ENCODE data around the gene NPAS2. TPM values are rescaled to one million over a fixed set of nuclear protein-coding genes. Genes with fewer than 3 reads are reported as not detected.
A peak's percentile ranks its signal among the peaks of the same experiment; 100 is the strongest.

NPAS2 gene
- total RNA-seq, 1 experiment from 2014 or later = 12.3 TPM

- CTCF ChIA-PET = no interaction called here
- Mint-ChIP-seq H3K36me3 (ENCODE audit: insufficient read depth, unreplicated experiment) (peaks cover 11% of the 10 kb centered on the region), H3K27me3 (ENCODE audit: insufficient read depth, unreplicated experiment) (no peaks in the 10 kb centered on the region), H3K9me3 (ENCODE audit: unreplicated experiment) (no peaks in the 10 kb centered on the region), H3K4me3 (ENCODE audit: unreplicated experiment) (no peak overlapping the region), H3K4me1 (ENCODE audit: insufficient read depth, unreplicated experiment) (peaks cover 9% of the 10 kb centered on the region), H3K27ac (ENCODE audit: low read depth, unreplicated experiment) (no peak overlapping the region)
- BruUV-seq (replicated peaks) = no TSS peak
- TF ChIP-seq, protein P1, sequence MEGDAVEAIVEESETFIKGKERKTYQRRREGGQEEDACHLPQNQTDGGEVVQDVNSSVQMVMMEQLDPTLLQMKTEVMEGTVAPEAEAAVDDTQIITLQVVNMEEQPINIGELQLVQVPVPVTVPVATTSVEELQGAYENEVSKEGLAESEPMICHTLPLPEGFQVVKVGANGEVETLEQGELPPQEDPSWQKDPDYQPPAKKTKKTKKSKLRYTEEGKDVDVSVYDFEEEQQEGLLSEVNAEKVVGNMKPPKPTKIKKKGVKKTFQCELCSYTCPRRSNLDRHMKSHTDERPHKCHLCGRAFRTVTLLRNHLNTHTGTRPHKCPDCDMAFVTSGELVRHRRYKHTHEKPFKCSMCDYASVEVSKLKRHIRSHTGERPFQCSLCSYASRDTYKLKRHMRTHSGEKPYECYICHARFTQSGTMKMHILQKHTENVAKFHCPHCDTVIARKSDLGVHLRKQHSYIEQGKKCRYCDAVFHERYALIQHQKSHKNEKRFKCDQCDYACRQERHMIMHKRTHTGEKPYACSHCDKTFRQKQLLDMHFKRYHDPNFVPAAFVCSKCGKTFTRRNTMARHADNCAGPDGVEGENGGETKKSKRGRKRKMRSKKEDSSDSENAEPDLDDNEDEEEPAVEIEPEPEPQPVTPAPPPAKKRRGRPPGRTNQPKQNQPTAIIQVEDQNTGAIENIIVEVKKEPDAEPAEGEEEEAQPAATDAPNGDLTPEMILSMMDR (IDR thresholded peaks at IDR 0.05; ENCODE audit: unreplicated experiment) = no peak
- DNase-seq (ENCODE audit: unreplicated experiment) = no peak
- POLR2A ChIA-PET = no interaction called here
- intact Hi-C loops (cut with micrococcal nuclease) = no loop called here
Measured at GRCh38 chr2:100869120-100869519, 49.2 kb downstream of the NPAS2 start.

DNA sequence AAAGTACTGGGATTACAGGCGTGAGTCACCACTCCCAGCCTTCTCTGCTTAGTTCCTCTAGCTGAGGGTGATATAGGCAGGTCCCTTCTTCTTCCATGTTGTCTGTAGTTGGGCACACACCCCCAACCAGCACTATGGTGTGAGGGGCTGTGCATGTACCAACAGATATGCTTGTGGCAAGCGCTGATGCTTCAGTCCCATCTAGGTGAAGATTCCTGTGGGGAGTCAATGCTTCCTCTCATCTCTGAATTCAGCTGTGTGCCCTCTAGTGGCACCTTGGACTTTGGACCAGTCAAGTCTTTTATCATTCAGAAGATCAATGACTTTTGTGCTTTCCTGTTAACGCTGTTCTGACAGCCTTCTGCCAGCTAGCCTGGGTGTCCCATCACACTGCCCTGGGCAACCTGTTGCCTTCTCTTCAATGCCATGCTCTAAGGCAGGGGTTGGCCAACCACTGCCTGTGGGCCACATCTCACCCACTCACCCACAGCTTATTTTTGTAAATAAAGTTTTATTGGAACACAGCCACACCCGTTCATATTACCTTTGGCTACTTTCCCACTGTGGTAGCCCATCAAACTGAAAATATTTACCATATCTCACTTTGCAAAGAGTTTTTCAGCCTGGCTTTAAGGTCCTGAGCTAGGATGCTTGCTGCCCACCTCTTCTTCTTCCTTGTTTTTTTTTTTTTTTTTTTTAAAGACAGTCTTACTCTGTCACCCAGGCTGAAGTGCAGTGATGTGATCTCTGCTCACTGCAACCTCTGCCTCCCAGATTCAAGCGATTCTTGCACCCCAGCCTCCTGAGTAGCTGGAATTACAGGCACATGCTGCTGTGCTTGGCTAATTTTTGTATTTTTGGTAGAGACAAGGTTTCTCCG, 51.0 kb downstream of the NPAS2 start:
- no peaks in the 10 kb centered on the region for H3K9me3 Mint-ChIP-seq (ENCODE audit: unreplicated experiment)
- peaks cover 11% of the 10 kb centered on the region for H3K36me3 Mint-ChIP-seq (ENCODE audit: insufficient read depth, unreplicated experiment)
- TF ChIP-seq, protein P1 (IDR thresholded peaks at IDR 0.05; ENCODE audit: unreplicated experiment) = no peak
- H3K27me3 Mint-ChIP-seq (ENCODE audit: insufficient read depth, unreplicated experiment) = no peaks in the 10 kb centered on the region
- no TSS peak for BruUV-seq (replicated peaks)
- POLR2A ChIA-PET = no interaction called here
- intact Hi-C loops (cut with micrococcal nuclease) = no loop called here
- peaks cover 6% of the 10 kb centered on the region for H3K4me1 Mint-ChIP-seq (ENCODE audit: insufficient read depth, unreplicated experiment)
- peak; percentile 34 for DNase-seq (ENCODE audit: unreplicated experiment)
- CTCF ChIA-PET = interaction anchor here (0.6 to 1.8 kb wide), 7 partner anchors 11 to 916 kb away, joined by 3 to 8 read pairs (median 3); no protein-coding TSS in a partner anchor
- H3K4me3 Mint-ChIP-seq (ENCODE audit: unreplicated experiment) = no peak overlapping the region
- no peak overlapping the region for H3K27ac Mint-ChIP-seq (ENCODE audit: low read depth, unreplicated experiment)

GRCh38 chr2:100875516-100876230, 55.7 kb downstream of the NPAS2 start:
- POLR2A ChIA-PET = interaction anchor here (0.6 kb wide), 1 partner anchor 112 kb away, joined by 5 read pairs; no protein-coding TSS in a partner anchor
- no peak overlapping the region for H3K27ac Mint-ChIP-seq (ENCODE audit: low read depth, unreplicated experiment)
- H3K4me1 Mint-ChIP-seq (ENCODE audit: insufficient read depth, unreplicated experiment) = no peaks in the 10 kb centered on the region
- no peaks in the 10 kb centered on the region for H3K27me3 Mint-ChIP-seq (ENCODE audit: insufficient read depth, unreplicated experiment)
- no peak for DNase-seq (ENCODE audit: unreplicated experiment)
- H3K4me3 Mint-ChIP-seq (ENCODE audit: unreplicated experiment) = no peak overlapping the region
- no peaks in the 10 kb centered on the region for H3K9me3 Mint-ChIP-seq (ENCODE audit: unreplicated experiment)
- H3K36me3 Mint-ChIP-seq (ENCODE audit: insufficient read depth, unreplicated experiment) = peaks cover 7% of the 10 kb centered on the region
- CTCF ChIA-PET = interaction anchor here (0.6 to 1.1 kb wide), 5 partner anchors 13 to 132 kb away, joined by 3 read pairs; no protein-coding TSS in a partner anchor
- TF ChIP-seq, protein P1 (IDR thresholded peaks at IDR 0.05; ENCODE audit: unreplicated experiment) = no peak
- intact Hi-C loops (cut with micrococcal nuclease) = no loop called here
- no TSS peak for BruUV-seq (replicated peaks)

GRCh38 chr2:100876231-100876860, 56.4 kb downstream of the NPAS2 start:
- BruUV-seq (replicated peaks) = no TSS peak
- Mint-ChIP-seq H3K36me3 (ENCODE audit: insufficient read depth, unreplicated experiment) (peaks cover 5% of the 10 kb centered on the region), H3K4me3 (ENCODE audit: unreplicated experiment) (no peak overlapping the region), H3K27me3 (ENCODE audit: insufficient read depth, unreplicated experiment) (no peaks in the 10 kb centered on the region), H3K4me1 (ENCODE audit: insufficient read depth, unreplicated experiment) (no peaks in the 10 kb centered on the region), H3K9me3 (ENCODE audit: unreplicated experiment) (no peaks in the 10 kb centered on the region), H3K27ac (ENCODE audit: low read depth, unreplicated experiment) (no peak overlapping the region)
- intact Hi-C loops (cut with micrococcal nuclease) = no loop called here
- CTCF ChIA-PET = interaction anchor here (0.7 to 1.1 kb wide), 2 partner anchors 108 to 211 kb away, joined by 3 read pairs; no protein-coding TSS in a partner anchor
- DNase-seq (ENCODE audit: unreplicated experiment) = no peak
- TF ChIP-seq, protein P1 (IDR thresholded peaks at IDR 0.05; ENCODE audit: unreplicated experiment) = no peak
- POLR2A ChIA-PET = interaction anchor here (0.7 kb wide), 1 partner anchor 111 kb away, joined by 3 read pairs; no protein-coding TSS in a partner anchor

Measured in MCF 10A (cell line).